HG02610 (cell line): ENCODE results near the gene CTNNA3.
"Not testable (repeated sequence)": the region's sequence is repeated elsewhere in the genome, so short reads cannot be mapped to it uniquely, and the experiment has no call there.

Experiments used
- ATAC-seq: cut with Tn5 transposase; IDR thresholded peaks from one replicate; pipeline ENCODE4 v1.9.1; 2021; ENCODE audit warnings: mild to moderate bottlenecking, moderate library complexity; ENCODE audit not compliant: unreplicated experiment

The CTNNA3 gene

GRCh38 chr10:66505003-66505657, 1190.9 kb downstream of the CTNNA3 start:
- no peak for ATAC-seq

- no peak for ATAC-seq
Measured at GRCh38 chr10:66501356-66501755, 1194.6 kb downstream of the CTNNA3 start.

GRCh38 chr10:66483966-66484365, 1212.0 kb downstream of the CTNNA3 start:
- no peak for ATAC-seq

- no peak for ATAC-seq
Measured at GRCh38 chr10:66472156-66472555, 1223.8 kb downstream of the CTNNA3 start.

- no peak for ATAC-seq
Measured at GRCh38 chr10:66467042-66467441, 1229.0 kb downstream of the CTNNA3 start.

GRCh38 chr10:66466622-66467021, 1229.4 kb downstream of the CTNNA3 start:
- ATAC-seq: no peak

GRCh38 chr10:66463611-66464010, 1232.4 kb downstream of the CTNNA3 start:
- ATAC-seq: no peak

- ATAC-seq: no peak
Measured at GRCh38 chr10:66457629-66458028, 1238.4 kb downstream of the CTNNA3 start.

- no peak for ATAC-seq
Measured at GRCh38 chr10:66455304-66455703, 1240.7 kb downstream of the CTNNA3 start.

GRCh38 chr10:66440568-66440967, 1255.4 kb downstream of the CTNNA3 start:
- no peak for ATAC-seq

- no peak for ATAC-seq
Measured at GRCh38 chr10:66414943-66415342, 1281.1 kb downstream of the CTNNA3 start.

- ATAC-seq: no peak
Measured at GRCh38 chr10:66405566-66405965, 1290.4 kb downstream of the CTNNA3 start.

GRCh38 chr10:66398669-66399068, 1297.3 kb downstream of the CTNNA3 start:
- ATAC-seq: no peak

GRCh38 chr10:66394342-66395063, 1301.5 kb downstream of the CTNNA3 start:
- no peak for ATAC-seq

- no peak for ATAC-seq
Measured at GRCh38 chr10:66390926-66391325, 1305.1 kb downstream of the CTNNA3 start.

- ATAC-seq: no peak
Measured at GRCh38 chr10:66381045-66381444, 1315.0 kb downstream of the CTNNA3 start.

GRCh38 chr10:66378117-66378876, 1317.7 kb downstream of the CTNNA3 start:
- ATAC-seq: no peak

- no peak for ATAC-seq
Measured at GRCh38 chr10:66368146-66368545, 1327.8 kb downstream of the CTNNA3 start.

- ATAC-seq: no peak
Measured at GRCh38 chr10:66366163-66366562, 1329.8 kb downstream of the CTNNA3 start.

- ATAC-seq: no peak
Measured at GRCh38 chr10:66365686-66366085, 1330.3 kb downstream of the CTNNA3 start.

- ATAC-seq: no peak
Measured at GRCh38 chr10:66362522-66362921, 1333.5 kb downstream of the CTNNA3 start.

GRCh38 chr10:66353822-66354221, 1342.2 kb downstream of the CTNNA3 start:
- not testable (repeated sequence) for ATAC-seq
